HCT116 (cell line): Measurements from ENCODE around the gene NCF4. TPM values are rescaled to one million over a fixed set of nuclear protein-coding genes. Genes with fewer than 3 reads are reported as not detected.

Source experiments
- ATAC-seq: fragments of 200-7000 bp; cut with Tn5 transposase; 2 replicates; pipeline ENCODE4 v1.9.1; 2020; ENCODE audit warnings: mild to moderate bottlenecking, moderate library complexity
- BruUV-seq: library from RNA; stranded (reverse); fragments of 400-500 nt; replicated peaks from 2 replicates; lab custom pipeline; 2021; lab: Mats Ljungman, UMichigan
- CTCF ChIA-PET: fragments of 300-600 bp; sonication (Branson Sonifier 250); formaldehyde crosslinking; loops from one replicate; lab custom pipeline; 2021; ENCODE audit warnings: antibody characterized with exemption; lab: Charles Lee
- POLR2A ChIA-PET: fragments of 300-600, 350-600 bp; sonication (Branson Sonifier 250); formaldehyde crosslinking; loops from one replicate; lab custom pipeline; 2021; ENCODE audit warnings: antibody characterized with exemption; lab: Charles Lee
- RAD21 ChIA-PET, 2 experiments: fragments of 300-600 bp; sonication (Branson Sonifier 250); formaldehyde crosslinking; loops; one replicate each; lab custom pipeline; 2023; ENCODE audit warnings: low total read pairs in 2 of 2; ENCODE audit not compliant: uncharacterized antibody in 2 of 2, unreplicated experiment in 2 of 2, low non-redundant PET in 1 of 2; lab: Charles Lee
- DNase-seq: peaks from one replicate; pipeline ENCODE4 v3.0.0-alpha.2; 2010; ENCODE audit warnings: low read depth, low spot score
- H2AFZ ChIP-seq: fragments of 200-600 bp; shearing (Covaris generic), sonication (generic); 2 replicates; pipeline ENCODE4 v1.6.1; 2017; ENCODE audit warnings: low read depth, mixed run types, mixed read lengths, antibody characterized with exemption, low read length; ENCODE audit not compliant: poor library complexity, severe bottlenecking
- H3K27ac ChIP-seq: 2 replicates; pipeline ENCODE4 v1.5.1; 2012; ENCODE audit warnings: low read depth, low read length
- H3K27me3 ChIP-seq: fragments of 200-600 bp; sonication (generic); 2 replicates; pipeline ENCODE4 v1.6.1; 2016; ENCODE audit warnings: mixed run types, low read length, mixed read lengths; ENCODE audit not compliant: insufficient read depth
- H3K36me3 ChIP-seq, 2 experiments: fragments of 200-500 bp in 1 of 2; fragments of 200-600 bp in 1 of 2; sonication (Bioruptor generic) in 1 of 2; sonication (generic) in 1 of 2; 2 replicates each; pipeline versions ENCODE4 v1.5.1 to v1.6.1; 2014 to 2016; ENCODE audit warnings: low read length in 2 of 2, inconsistent platforms in 1 of 2, mixed read lengths in 1 of 2, mixed run types in 1 of 2; ENCODE audit not compliant: insufficient read depth in 2 of 2, control insufficient read depth in 1 of 2
- H3K4me1 ChIP-seq, 2 experiments: fragments of 200-600 bp in 1 of 2; sonication (generic) in 1 of 2; 2 replicates each; pipeline versions ENCODE4 v1.5.1 to v1.6.1; 2012 to 2017; ENCODE audit warnings: low read length in 2 of 2, inconsistent platforms in 1 of 2, mild to moderate bottlenecking in 1 of 2, mixed read lengths in 1 of 2, mixed run types in 1 of 2, moderate library complexity in 1 of 2; ENCODE audit not compliant: insufficient read depth in 2 of 2, control insufficient read depth in 1 of 2
- H3K4me2 ChIP-seq: fragments of 200-600 bp; sonication (generic); 2 replicates; pipeline ENCODE4 v1.6.1; 2017; ENCODE audit warnings: mixed run types, low read length, mixed read lengths
- H3K4me3 ChIP-seq, 2 experiments: fragments of 200-600 bp in 1 of 2; sonication (generic) in 1 of 2; replicated peaks in 1 of 2; 2 replicates each; pipeline ENCODE4 v1.5.1; 2011 to 2016; ENCODE audit warnings: low read length in 2 of 2, control low read depth in 1 of 2, low read depth in 1 of 2, mild to moderate bottlenecking in 1 of 2, mixed read lengths in 1 of 2, mixed run types in 1 of 2
- H3K79me2 ChIP-seq: fragments of 200-600 bp; sonication (generic); 2 replicates; pipeline ENCODE4 v1.6.1; 2017; ENCODE audit warnings: mild to moderate bottlenecking, mixed run types, low read length, moderate library complexity, mixed read lengths; ENCODE audit not compliant: insufficient read depth
- H3K9ac ChIP-seq: fragments of 200-600 bp; sonication (generic); 2 replicates; pipeline ENCODE4 v1.6.1; 2016; ENCODE audit warnings: low read length, mixed read lengths
- H3K9me2 ChIP-seq: fragments of 200-600 bp; sonication (generic), shearing (Covaris generic); 2 replicates; pipeline ENCODE4 v1.6.1; 2017; ENCODE audit warnings: mixed run types, mild to moderate bottlenecking, moderate library complexity; ENCODE audit not compliant: insufficient read depth
- H3K9me3 ChIP-seq, 2 experiments: fragments of 200-500 bp in 1 of 2; fragments of 200-600 bp in 1 of 2; sonication (Bioruptor generic) in 1 of 2; sonication (generic) in 1 of 2; 2 replicates each; pipeline ENCODE4 v1.6.1; 2014 to 2017; ENCODE audit warnings: low read length in 2 of 2, mixed read lengths in 2 of 2, inconsistent platforms in 1 of 2, low read depth in 1 of 2, mild to moderate bottlenecking in 1 of 2, mixed run types in 1 of 2, moderate library complexity in 1 of 2; ENCODE audit not compliant: control insufficient read depth in 1 of 2, insufficient read depth in 1 of 2
- H4K20me1 ChIP-seq: fragments of 200-600 bp; sonication (generic), shearing (Covaris generic); 2 replicates; pipeline ENCODE4 v1.6.1; 2017; ENCODE audit warnings: mixed run types, mild to moderate bottlenecking, moderate library complexity; ENCODE audit not compliant: insufficient read depth
- CBX3 ChIP-seq: IDR thresholded peaks from 2 replicates; pipeline ENCODE4 v1.6.1; 2012; ENCODE audit warnings: low read depth
- CEBPB ChIP-seq: IDR thresholded peaks from 2 replicates; pipeline ENCODE4 v1.6.1; 2012; ENCODE audit warnings: low read depth
- CTCF ChIP-seq, 3 experiments: fragments of 200-600 bp in 1 of 3; sonication (generic) in 1 of 3; IDR thresholded peaks in 2 of 3; conservative IDR thresholded peaks in 1 of 3; 2 replicates each; pipeline ENCODE4 v1.5.1; 2012 to 2017; ENCODE audit warnings: low read depth in 2 of 3, low read length in 2 of 3, antibody characterized with exemption in 1 of 3, borderline replicate concordance in 1 of 3, control low read depth in 1 of 3, mild to moderate bottlenecking in 1 of 3, mixed read lengths in 1 of 3, mixed run types in 1 of 3, moderate library complexity in 1 of 3; ENCODE audit not compliant: insufficient read depth in 1 of 3
- EGR1 ChIP-seq: IDR thresholded peaks from 2 replicates; pipeline ENCODE4 v1.6.1; 2012; ENCODE audit warnings: low read depth
- ELF1 ChIP-seq: IDR thresholded peaks from 2 replicates; pipeline ENCODE4 v1.6.1; 2012; ENCODE audit warnings: low read depth, borderline replicate concordance
- EZH2 ChIP-seq: fragments of 200-600 bp; sonication (generic); IDR thresholded peaks from 2 replicates; pipeline ENCODE4 v1.6.1; 2017; ENCODE audit warnings: antibody characterized with exemption, mixed run types
- EZH2phosphoT487 ChIP-seq: fragments of 200-600 bp; IDR thresholded peaks from 2 replicates; pipeline ENCODE4 v1.6.1; 2018; ENCODE audit warnings: antibody characterized with exemption, borderline replicate concordance
- FOSL1 ChIP-seq: IDR thresholded peaks from 2 replicates; pipeline ENCODE4 v1.6.1; 2012; ENCODE audit warnings: low read depth
- JUND ChIP-seq: IDR thresholded peaks from 2 replicates; pipeline ENCODE4 v1.6.1; 2012
- POLR2A ChIP-seq: IDR thresholded peaks from 2 replicates; pipeline ENCODE4 v1.7.0; 2011; ENCODE audit warnings: borderline replicate concordance; ENCODE audit not compliant: insufficient read depth, insufficient read length; ENCODE audit errors: extremely low read depth
- POLR2AphosphoS5 ChIP-seq: IDR thresholded peaks from 2 replicates; pipeline ENCODE4 v1.6.1; 2011; ENCODE audit warnings: mild to moderate bottlenecking, low read depth, low read length, moderate library complexity
- RAD21 ChIP-seq: IDR thresholded peaks from 2 replicates; pipeline ENCODE4 v1.6.1; 2012; ENCODE audit warnings: low read depth, mild to moderate bottlenecking
- SIN3A ChIP-seq: IDR thresholded peaks from 2 replicates; pipeline ENCODE4 v1.6.1; 2012; ENCODE audit warnings: low read depth
- SRF ChIP-seq: IDR thresholded peaks from 2 replicates; pipeline ENCODE4 v1.6.1; 2012; ENCODE audit warnings: low read depth
- TCF7L2 ChIP-seq: IDR thresholded peaks from 2 replicates; pipeline ENCODE4 v1.7.0; 2011; ENCODE audit warnings: borderline replicate concordance, inconsistent platforms; ENCODE audit not compliant: insufficient read depth, insufficient read length; ENCODE audit errors: extremely low read depth
- YY1 ChIP-seq: IDR thresholded peaks from 2 replicates; pipeline ENCODE4 v1.6.1; 2011; ENCODE audit warnings: low read length, low read depth, moderate library complexity, mild to moderate bottlenecking; ENCODE audit not compliant: insufficient replicate concordance; ENCODE audit errors: extremely low read depth
- ZBTB33 ChIP-seq: IDR thresholded peaks from 2 replicates; pipeline ENCODE4 v1.6.1; 2011; ENCODE audit warnings: mild to moderate bottlenecking, low read length, moderate library complexity; ENCODE audit not compliant: insufficient replicate concordance; ENCODE audit errors: extremely low read depth
- ZNF274 ChIP-seq: fragments of 200-500 bp; sonication (Bioruptor generic); IDR thresholded peaks from 2 replicates; pipeline ENCODE4 v1.6.1; 2014; ENCODE audit warnings: mild to moderate bottlenecking, low read depth, low read length, inconsistent platforms
- intact Hi-C: fragments of 100-400 bp; cut with micrococcal nuclease; formaldehyde crosslinking; loops from 2 replicates; pipeline ENCODE4 v1.10.0; 2022
- total RNA-seq: library from RNA; stranded (reverse); gene quantifications from one replicate; pipeline ENCODE4 v1.2.1, GENCODE V29; 2021; ENCODE audit not compliant: unreplicated experiment
- TF ChIP-seq, protein P1 (sequence below): IDR thresholded peaks from 2 replicates; pipeline ENCODE4 v1.6.1; 2012; ENCODE audit warnings: low read depth
- TF ChIP-seq, protein P2 (sequence below): IDR thresholded peaks from 2 replicates; pipeline ENCODE4 v1.6.1; 2012

Gene NCF4
- total RNA-seq, 1 experiment from 2014 or later = 0.37 TPM

GRCh38 chr22:36901411-36902142 is 40.8 kb downstream of the NCF4 start:
- Histone ChIP-seq H3K4me1 (no peaks in the 10 kb centered on the region), H2AFZ (no peak overlapping the region), H3K9me3 (no peaks in the 10 kb centered on the region; a peak in 1 of 4 replicates), H3K4me2 (no peak overlapping the region), H3K27ac (no peak overlapping the region), H3K9ac (no peak overlapping the region), H3K4me3 (no peak overlapping the region), H3K36me3 (no peaks in the 10 kb centered on the region), H4K20me1 (no peaks in the 10 kb centered on the region), H3K9me2 (no peaks in the 10 kb centered on the region), H3K27me3 (peaks cover 14% of the 10 kb centered on the region), H3K79me2 (no peaks in the 10 kb centered on the region)
- RAD21 ChIA-PET = no interaction called here
- ATAC-seq (no peak), DNase-seq (no peak)
- CTCF ChIA-PET = no interaction called here
- intact Hi-C loops = no loop called here
- no TSS peak for BruUV-seq
- no peak for TF ChIP-seq POLR2AphosphoS5
- TF ChIP-seq EZH2phosphoT487 = no peak
- no peak for TF ChIP-seq EZH2
- no peak for TF ChIP-seq FOSL1
- no peak for TF ChIP-seq RAD21
- TF ChIP-seq TCF7L2 = no peak
- no peak for TF ChIP-seq SRF
- no peak for TF ChIP-seq ZNF274
- TF ChIP-seq POLR2A = no peak
- TF ChIP-seq, protein P1, sequence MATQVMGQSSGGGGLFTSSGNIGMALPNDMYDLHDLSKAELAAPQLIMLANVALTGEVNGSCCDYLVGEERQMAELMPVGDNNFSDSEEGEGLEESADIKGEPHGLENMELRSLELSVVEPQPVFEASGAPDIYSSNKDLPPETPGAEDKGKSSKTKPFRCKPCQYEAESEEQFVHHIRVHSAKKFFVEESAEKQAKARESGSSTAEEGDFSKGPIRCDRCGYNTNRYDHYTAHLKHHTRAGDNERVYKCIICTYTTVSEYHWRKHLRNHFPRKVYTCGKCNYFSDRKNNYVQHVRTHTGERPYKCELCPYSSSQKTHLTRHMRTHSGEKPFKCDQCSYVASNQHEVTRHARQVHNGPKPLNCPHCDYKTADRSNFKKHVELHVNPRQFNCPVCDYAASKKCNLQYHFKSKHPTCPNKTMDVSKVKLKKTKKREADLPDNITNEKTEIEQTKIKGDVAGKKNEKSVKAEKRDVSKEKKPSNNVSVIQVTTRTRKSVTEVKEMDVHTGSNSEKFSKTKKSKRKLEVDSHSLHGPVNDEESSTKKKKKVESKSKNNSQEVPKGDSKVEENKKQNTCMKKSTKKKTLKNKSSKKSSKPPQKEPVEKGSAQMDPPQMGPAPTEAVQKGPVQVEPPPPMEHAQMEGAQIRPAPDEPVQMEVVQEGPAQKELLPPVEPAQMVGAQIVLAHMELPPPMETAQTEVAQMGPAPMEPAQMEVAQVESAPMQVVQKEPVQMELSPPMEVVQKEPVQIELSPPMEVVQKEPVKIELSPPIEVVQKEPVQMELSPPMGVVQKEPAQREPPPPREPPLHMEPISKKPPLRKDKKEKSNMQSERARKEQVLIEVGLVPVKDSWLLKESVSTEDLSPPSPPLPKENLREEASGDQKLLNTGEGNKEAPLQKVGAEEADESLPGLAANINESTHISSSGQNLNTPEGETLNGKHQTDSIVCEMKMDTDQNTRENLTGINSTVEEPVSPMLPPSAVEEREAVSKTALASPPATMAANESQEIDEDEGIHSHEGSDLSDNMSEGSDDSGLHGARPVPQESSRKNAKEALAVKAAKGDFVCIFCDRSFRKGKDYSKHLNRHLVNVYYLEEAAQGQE = no peak
- TF ChIP-seq YY1 = no peak
- TF ChIP-seq CBX3 = no peak
- no peak for TF ChIP-seq ELF1
- TF ChIP-seq CEBPB = no peak
- TF ChIP-seq JUND = no peak
- no peak for TF ChIP-seq ZBTB33
- no peak for TF ChIP-seq CTCF (IDR thresholded peaks at IDR 0.05 in 2 of 3, conservative IDR thresholded peaks at IDR 0.05 in 1 of 3; ENCODE audit: borderline replicate concordance in 1 of 3, insufficient read depth in 1 of 3, low read depth in 2 of 3, low read length in 2 of 3)
- no peak for TF ChIP-seq SIN3A
- TF ChIP-seq, protein P2, sequence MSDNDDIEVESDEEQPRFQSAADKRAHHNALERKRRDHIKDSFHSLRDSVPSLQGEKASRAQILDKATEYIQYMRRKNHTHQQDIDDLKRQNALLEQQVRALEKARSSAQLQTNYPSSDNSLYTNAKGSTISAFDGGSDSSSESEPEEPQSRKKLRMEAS = no peak
- TF ChIP-seq EGR1 = no peak
- POLR2A ChIA-PET = no interaction called here
